Stomach (tissue), 9 donors: Measurements from ENCODE around the gene GJB3. TPM values are rescaled to one million over a fixed set of nuclear protein-coding genes. Genes with fewer than 3 reads are reported as not detected.

Source experiments
- DNase-seq, 2 donors: peaks; one replicate each; pipeline versions ENCODE4 v3.0.0 to v3.0.0-alpha.2; 2013 to 2019
- H3K27ac ChIP-seq, 5 donors: fragments of 200-600 bp in 4 of 5; sonication (generic) in 4 of 5; one replicate each; pipeline ENCODE4 v1.5.1; 2013 to 2019; ENCODE audit warnings: mild to moderate bottlenecking in 1 of 5, moderate library complexity in 1 of 5
- H3K27me3 ChIP-seq, 3 donors: fragments of 200-600 bp; sonication (generic); one replicate each; pipeline ENCODE4 v1.5.1; 2017 to 2019; ENCODE audit warnings: mixed run types in 1 of 3
- H3K36me3 ChIP-seq, 4 donors: fragments of 200-600 bp; sonication (generic); 1 replicate in 3 of 4; 2 replicates in 1 of 4; pipeline ENCODE4 v1.5.1; 2016 to 2019
- H3K4me1 ChIP-seq, 4 donors: fragments of 200-600 bp; sonication (generic); one replicate each; pipeline ENCODE4 v1.5.1; 2016 to 2019
- H3K4me3 ChIP-seq, 4 donors: fragments of 200-600 bp; sonication (generic) in 3 of 4; one replicate each; pipeline ENCODE4 v1.5.1; 2016 to 2019; ENCODE audit warnings: mild to moderate bottlenecking in 1 of 4
- H3K9me3 ChIP-seq, 4 donors: fragments of 200-600 bp; sonication (generic); one replicate each; pipeline ENCODE4 v1.5.1; 2016 to 2019
- CTCF ChIP-seq, 7 experiments: fragments of 450-650 bp in 4 of 7; fragments of 200-600 bp in 3 of 7; sonication (generic) in 3 of 7; IDR thresholded peaks; one replicate each; pipeline ENCODE4 v1.5.1; 2016 to 2019; ENCODE audit warnings: antibody characterized with exemption in 7 of 7, control low read depth in 2 of 7, mild to moderate bottlenecking in 1 of 7
- EP300 ChIP-seq: sonication (generic); formaldehyde crosslinking; IDR thresholded peaks from one replicate; pipeline ENCODE4 v1.6.1; 2017; ENCODE audit warnings: antibody characterized with exemption
- POLR2A ChIP-seq, 4 donors: fragments of 450-650 bp; IDR thresholded peaks; one replicate each; pipeline ENCODE4 v1.6.1; 2016; ENCODE audit warnings: antibody characterized with exemption in 4 of 4, control low read depth in 2 of 4, mild to moderate bottlenecking in 1 of 4, moderate library complexity in 1 of 4
- POLR2AphosphoS5 ChIP-seq, 3 donors: sonication (generic); formaldehyde crosslinking; IDR thresholded peaks; one replicate each; pipeline ENCODE4 v1.6.1; 2016; ENCODE audit warnings: antibody characterized with exemption in 3 of 3
- WGBS, 5 donors: extraction: QIAGEN DNeasy Blood & Tissue Kit in 3 of 5; methylation state at CpG; one replicate each; pipeline versions ENCODE4 v1.1.5 to v1.1.7; 2013 to 2018; 5-methylcytosine and 5-hydroxymethylcytosine counted together
- intact Hi-C: fragments of 100-400 bp; cut with DNase I; formaldehyde crosslinking; loops from one replicate; pipeline ENCODE4 v1.15.1; 2023; ENCODE audit warnings: low total_unique reads
- polyA plus RNA-seq, 3 donors: library from polyadenylated mRNA; stranded (reverse); fragments of 200-250 nt; gene quantifications; one replicate each; pipeline ENCODE4 v1.2.3, GENCODE V29; 2013
- total RNA-seq, 5 donors: library from RNA; depleted of rRNA; stranded (reverse); fragments of >200 nt; gene quantifications; one replicate each; pipeline versions ENCODE4 v1.1.0 to v1.2.3, GENCODE V29; 2014 to 2016
- donor health status: healthy with polysubstance abuse.
- donor health status: Bipolar disorder and iron deficiency.
- donor health status: healthy.

GJB3 gene
- total and polyA plus RNA-seq, 8 donors, result 0.58 to 32.3 (median 1.8) TPM; not detected in 1

- intact Hi-C loops, result no loop called here
- DNase-seq, result no peak
- 87 to 94% (median 91%) methylated on average over 28 of the region's 28 CpGs for WGBS, 5 donors
Measured at GRCh38 chr1:34784751-34785221, 3.8 kb downstream of the GJB3 start.

DNA sequence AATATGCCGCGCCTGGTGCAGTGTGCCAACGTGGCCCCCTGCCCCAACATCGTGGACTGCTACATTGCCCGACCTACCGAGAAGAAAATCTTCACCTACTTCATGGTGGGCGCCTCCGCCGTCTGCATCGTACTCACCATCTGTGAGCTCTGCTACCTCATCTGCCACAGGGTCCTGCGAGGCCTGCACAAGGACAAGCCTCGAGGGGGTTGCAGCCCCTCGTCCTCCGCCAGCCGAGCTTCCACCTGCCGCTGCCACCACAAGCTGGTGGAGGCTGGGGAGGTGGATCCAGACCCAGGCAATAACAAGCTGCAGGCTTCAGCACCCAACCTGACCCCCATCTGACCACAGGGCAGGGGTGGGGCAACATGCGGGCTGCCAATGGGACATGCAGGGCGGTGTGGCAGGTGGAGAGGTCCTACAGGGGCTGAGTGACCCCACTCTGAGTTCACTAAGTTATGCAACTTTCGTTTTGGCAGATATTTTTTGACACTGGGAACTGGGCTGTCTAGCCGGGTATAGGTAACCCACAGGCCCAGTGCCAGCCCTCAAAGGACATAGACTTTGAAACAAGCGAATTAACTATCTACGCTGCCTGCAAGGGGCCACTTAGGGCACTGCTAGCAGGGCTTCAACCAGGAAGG is 4.3 kb downstream of the GJB3 start:
- intact Hi-C loops, result no loop called here

More at GRCh38 chr1:34784751-34785221, 3.8 kb downstream of the GJB3 start:
- H3K9me3 ChIP-seq, result no peaks in the 10 kb centered on the region
- H3K27me3 ChIP-seq, result peaks cover 6 to 53% (median 23%) of the 10 kb centered on the region in 3 donors
- H3K27ac ChIP-seq, result no peak overlapping the region
- H3K4me3 ChIP-seq, result no peak overlapping the region
- peaks cover 0 to 7% (median 0%) of the 10 kb centered on the region in 4 donors for H3K36me3 ChIP-seq
- H3K4me1 ChIP-seq, result peaks cover 14 to 43% (median 33%) of the 10 kb centered on the region in 4 donors
- TF ChIP-seq EP300, result no peak
- no peak for TF ChIP-seq CTCF (IDR thresholded peaks at IDR 0.05)
- TF ChIP-seq POLR2A (IDR thresholded peaks at IDR 0.05), result no peak
- TF ChIP-seq POLR2AphosphoS5 (IDR thresholded peaks at IDR 0.05), result no peak

GRCh38 chr1:34785875-34786470 is 5.0 kb downstream of the GJB3 start:
- WGBS, 5 donors, result 65 to 75% (median 69%) methylated on average over 4 of the region's 4 CpGs
- TF ChIP-seq POLR2AphosphoS5 (IDR thresholded peaks at IDR 0.05), result no peak
- TF ChIP-seq EP300, result no peak
- TF ChIP-seq CTCF (IDR thresholded peaks at IDR 0.05), result no peak
- no peak for TF ChIP-seq POLR2A (IDR thresholded peaks at IDR 0.05)
- peaks cover 11 to 38% (median 30%) of the 10 kb centered on the region in 4 donors for H3K4me1 ChIP-seq
- no peak for DNase-seq
- peaks cover 6 to 47% (median 17%) of the 10 kb centered on the region in 3 donors for H3K27me3 ChIP-seq
- no peak overlapping the region for H3K27ac ChIP-seq
- intact Hi-C loops, result no loop called here
- H3K9me3 ChIP-seq, result no peaks in the 10 kb centered on the region
- no peak overlapping the region for H3K4me3 ChIP-seq
- H3K36me3 ChIP-seq, result peaks cover 0 to 7% (median 0%) of the 10 kb centered on the region in 4 donors

More for the DNA sequence above, 4.3 kb downstream of the GJB3 start:
- DNase-seq, result no peak
- Histone ChIP-seq H3K9me3 (no peaks in the 10 kb centered on the region), H3K27me3 (peaks cover 6 to 47% (median 19%) of the 10 kb centered on the region in 3 donors), H3K4me3 (no peak overlapping the region), H3K4me1 (peaks cover 14 to 43% (median 33%) of the 10 kb centered on the region in 4 donors), H3K36me3 (peaks cover 0 to 7% (median 0%) of the 10 kb centered on the region in 4 donors), H3K27ac (no peak overlapping the region)
- TF ChIP-seq CTCF (IDR thresholded peaks at IDR 0.05) (no peak), POLR2A (IDR thresholded peaks at IDR 0.05) (no peak), EP300 (no peak), POLR2AphosphoS5 (IDR thresholded peaks at IDR 0.05) (no peak)
- 82 to 87% (median 86%) methylated on average over 20 to 22 of the region's 22 CpGs for WGBS, 5 donors

GRCh38 chr1:34786521-34787325 is 5.7 kb downstream of the GJB3 start:
- peaks cover 4 to 30% (median 22%) of the 10 kb centered on the region in 4 donors for H3K4me1 ChIP-seq
- TF ChIP-seq POLR2AphosphoS5 (IDR thresholded peaks at IDR 0.05) (peak in 1 of 3 donors; percentile 74), POLR2A (IDR thresholded peaks at IDR 0.05) (no peak), EP300 (no peak), CTCF (IDR thresholded peaks at IDR 0.05) (peak in 5 of 7 experiments; percentile 65 to 75 (median 67))
- peak; percentile 84 to 92 for DNase-seq
- 46 to 51% (median 49%) methylated on average over 14 of the region's 14 CpGs for WGBS, 5 donors
- H3K36me3 ChIP-seq, result peaks cover 0 to 7% (median 0%) of the 10 kb centered on the region in 4 donors
- H3K27me3 ChIP-seq, result peaks cover under 1 to 46% (median 10%) of the 10 kb centered on the region in 3 donors
- H3K4me3 ChIP-seq, result no peak overlapping the region
- no peak overlapping the region for H3K27ac ChIP-seq
- H3K9me3 ChIP-seq, result no peaks in the 10 kb centered on the region
- intact Hi-C loops, result no loop called here
